Peyer's patch (tissue), 4 donors: Measurements from ENCODE around the gene PARD6A.

Source experiments
- POLR2A ChIP-seq, 2 donors: fragments of 450-650 bp; IDR thresholded peaks; one replicate each; pipeline ENCODE4 v1.5.1; 2017; ENCODE audit warnings: antibody characterized with exemption in 2 of 2, mild to moderate bottlenecking in 2 of 2, moderate library complexity in 2 of 2
- TF ChIP-seq, protein P1 (sequence below), 6 experiments: fragments of 450-650 bp in 4 of 6; fragments of 200-600 bp in 2 of 6; sonication (generic) in 1 of 6; IDR thresholded peaks; one replicate each; pipeline ENCODE4 v1.5.1; 2017 to 2019; ENCODE audit warnings: antibody characterized with exemption in 6 of 6, mild to moderate bottlenecking in 3 of 6, moderate library complexity in 1 of 6

DNA sequence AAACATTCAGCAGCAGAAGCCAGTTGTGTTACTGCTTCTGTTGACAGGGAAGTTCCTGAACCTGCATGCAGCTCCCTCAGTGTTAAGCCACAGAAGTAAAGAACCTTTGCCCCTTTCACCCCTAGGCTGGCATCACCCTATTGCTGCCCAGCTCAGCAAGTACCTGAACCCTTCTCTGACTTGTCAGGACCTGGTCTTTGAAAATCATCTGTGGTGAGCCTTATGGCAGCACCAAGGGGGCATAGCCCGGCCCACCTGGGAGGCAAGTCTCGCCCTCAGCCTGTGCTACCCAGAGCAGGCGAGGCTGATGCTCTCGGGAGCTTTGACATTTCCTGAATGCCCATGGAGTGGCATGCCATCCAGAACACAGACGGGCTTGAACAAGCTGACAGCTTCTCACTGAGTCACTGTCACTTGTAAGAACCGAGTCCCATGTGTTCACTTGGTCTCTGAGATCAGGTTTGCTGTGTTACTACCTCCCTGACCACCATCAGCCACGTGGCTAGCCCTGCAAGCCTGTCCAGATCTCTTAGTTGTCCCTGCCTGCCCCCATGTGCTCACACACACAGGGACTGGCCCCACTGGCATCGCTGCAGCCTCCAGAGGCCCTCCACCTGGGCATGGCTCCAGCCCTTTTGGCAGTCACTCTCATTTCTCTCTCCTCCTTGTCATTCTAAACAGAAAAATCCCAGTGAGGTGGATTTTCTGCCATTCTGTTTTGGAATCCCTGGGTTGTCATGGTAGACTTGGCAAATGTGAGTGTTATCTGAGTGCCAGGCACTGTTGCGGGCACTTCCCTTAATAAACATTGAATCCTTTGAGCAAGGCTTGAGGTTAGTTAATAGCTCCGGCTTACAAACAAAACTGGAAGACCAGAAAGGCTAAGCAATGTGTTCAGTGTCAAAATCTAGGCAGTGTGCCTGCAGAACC lies 18.7 kb upstream of the PARD6A start:
- TF ChIP-seq, protein P1, sequence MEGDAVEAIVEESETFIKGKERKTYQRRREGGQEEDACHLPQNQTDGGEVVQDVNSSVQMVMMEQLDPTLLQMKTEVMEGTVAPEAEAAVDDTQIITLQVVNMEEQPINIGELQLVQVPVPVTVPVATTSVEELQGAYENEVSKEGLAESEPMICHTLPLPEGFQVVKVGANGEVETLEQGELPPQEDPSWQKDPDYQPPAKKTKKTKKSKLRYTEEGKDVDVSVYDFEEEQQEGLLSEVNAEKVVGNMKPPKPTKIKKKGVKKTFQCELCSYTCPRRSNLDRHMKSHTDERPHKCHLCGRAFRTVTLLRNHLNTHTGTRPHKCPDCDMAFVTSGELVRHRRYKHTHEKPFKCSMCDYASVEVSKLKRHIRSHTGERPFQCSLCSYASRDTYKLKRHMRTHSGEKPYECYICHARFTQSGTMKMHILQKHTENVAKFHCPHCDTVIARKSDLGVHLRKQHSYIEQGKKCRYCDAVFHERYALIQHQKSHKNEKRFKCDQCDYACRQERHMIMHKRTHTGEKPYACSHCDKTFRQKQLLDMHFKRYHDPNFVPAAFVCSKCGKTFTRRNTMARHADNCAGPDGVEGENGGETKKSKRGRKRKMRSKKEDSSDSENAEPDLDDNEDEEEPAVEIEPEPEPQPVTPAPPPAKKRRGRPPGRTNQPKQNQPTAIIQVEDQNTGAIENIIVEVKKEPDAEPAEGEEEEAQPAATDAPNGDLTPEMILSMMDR (IDR thresholded peaks at IDR 0.05): no peak
- no peak for TF ChIP-seq POLR2A (IDR thresholded peaks at IDR 0.05)
